HepG2 (cell line): ENCODE measurements around the gene S1PR2. TPM values are rescaled to one million over a fixed set of nuclear protein-coding genes. Genes with fewer than 3 reads are reported as not detected.

Source experiments
- ATM ChIP-seq: fragments of 450-650 bp; IDR thresholded peaks from 2 replicates; pipeline ENCODE4 v1.7.1; 2017; ENCODE audit warnings: mild to moderate bottlenecking, borderline replicate concordance
- FOXP1 ChIP-seq, 2 experiments: fragments of 450-650 bp in 1 of 2; IDR thresholded peaks; 2 replicates each; pipeline ENCODE4 v1.6.1; 2017 to 2018; ENCODE audit warnings: antibody characterized with exemption in 1 of 2
- GATAD2A ChIP-seq: IDR thresholded peaks from 2 replicates; pipeline ENCODE4 v1.6.1; 2016
- HES4 ChIP-seq: sonication (generic); formaldehyde crosslinking; IDR thresholded peaks from 2 replicates; pipeline ENCODE4 v1.9.0; 2021; ENCODE audit warnings: mild to moderate bottlenecking, missing genetic modification reagents, borderline replicate concordance
- HMG20B ChIP-seq: conservative IDR thresholded peaks from 2 replicates; pipeline ENCODE4 v1.6.1; 2016; ENCODE audit warnings: missing genetic modification reagents, missing compliant biosample characterization
- MAZ ChIP-seq, 2 experiments: sonication (generic) in 1 of 2; formaldehyde crosslinking in 1 of 2; IDR thresholded peaks; 2 replicates each; pipeline versions ENCODE4 v1.5.0 to v1.6.1; 2012 to 2020; ENCODE audit warnings: low read depth in 2 of 2, mild to moderate bottlenecking in 2 of 2, borderline replicate concordance in 1 of 2, improper control_type of control experiment in 1 of 2, low read length in 1 of 2, missing genetic modification reagents in 1 of 2, moderate library complexity in 1 of 2
- POLR2AphosphoS2 ChIP-seq: IDR thresholded peaks from 2 replicates; pipeline ENCODE4 v1.6.1; 2011; ENCODE audit warnings: low read depth, low read length, improper control_type of control experiment
- SRY ChIP-seq: sonication (generic); formaldehyde crosslinking; IDR thresholded peaks from 2 replicates; pipeline ENCODE4 v1.8.0; 2022; ENCODE audit warnings: mild to moderate bottlenecking, missing genetic modification reagents
- TMF1 ChIP-seq: sonication (generic); formaldehyde crosslinking; IDR thresholded peaks from 2 replicates; pipeline ENCODE4 v1.8.1; 2022; ENCODE audit warnings: low read depth, missing genetic modification reagents
- ZBTB33 ChIP-seq: sonication (generic); formaldehyde crosslinking; IDR thresholded peaks from 2 replicates; pipeline ENCODE4 v1.4.0; 2020; ENCODE audit warnings: missing genetic modification reagents
- ZNF12 ChIP-seq: sonication (generic); formaldehyde crosslinking; IDR thresholded peaks from 2 replicates; pipeline ENCODE4 v1.5.0; 2020; ENCODE audit warnings: missing genetic modification reagents
- ZNF205 ChIP-seq: IDR thresholded peaks from 2 replicates; pipeline ENCODE4 v1.6.1; 2018; ENCODE audit warnings: missing biosample characterization, missing genetic modification reagents
- ZNF331 ChIP-seq: sonication (generic); formaldehyde crosslinking; IDR thresholded peaks from 2 replicates; pipeline ENCODE4 v1.4.0; 2020; ENCODE audit warnings: missing genetic modification reagents
- ZNF362 ChIP-seq: sonication (generic); formaldehyde crosslinking; IDR thresholded peaks from 2 replicates; pipeline ENCODE4 v1.4.0; 2020; ENCODE audit warnings: missing genetic modification reagents, mild to moderate bottlenecking, borderline replicate concordance
- ZNF552 ChIP-seq: sonication (generic); formaldehyde crosslinking; IDR thresholded peaks from 2 replicates; pipeline ENCODE4 v1.9.0; 2022; ENCODE audit warnings: missing genetic modification reagents, mild to moderate bottlenecking, borderline replicate concordance
- ZNF567 ChIP-seq: sonication (generic); formaldehyde crosslinking; IDR thresholded peaks from 2 replicates; pipeline ENCODE4 v1.8.1; 2023; ENCODE audit warnings: mild to moderate bottlenecking, missing genetic modification reagents, borderline replicate concordance
- ZNF841 ChIP-seq: sonication (generic); formaldehyde crosslinking; IDR thresholded peaks from 2 replicates; pipeline ENCODE4 v1.8.1; 2023; ENCODE audit warnings: missing genetic modification reagents, borderline replicate concordance
- polyA plus RNA-seq, 8 experiments: library from polyadenylated mRNA; depleted of rRNA in 3 of 8; stranded (reverse) in 7 of 8; unstranded in 1 of 8; fragments of >200 nt; fragmentation: Illumina TruSeq in 4 of 8; extraction: Trizol in 4 of 8; gene quantifications; 2 replicates each; pipeline versions ENCODE4 v1.2.1 to v1.2.3, GENCODE V29; 2011 to 2016; ENCODE audit warnings: low read depth in 4 of 8, missing spikeins in 1 of 8, mixed read lengths in 1 of 8; ENCODE audit not compliant: insufficient read depth in 1 of 8
- total RNA-seq, 5 experiments: library from RNA; depleted of rRNA; stranded (reverse); fragments of >200 nt; fragmentation: Illumina TruSeq; extraction: Trizol; gene quantifications; 2 replicates each; pipeline ENCODE4 v1.2.3, GENCODE V29; 2016; ENCODE audit warnings: low read depth in 1 of 5
- TF ChIP-seq, protein P1 (sequence below): sonication (generic); formaldehyde crosslinking; IDR thresholded peaks from 2 replicates; pipeline ENCODE4 v1.8.1; 2022; ENCODE audit warnings: low read depth, mild to moderate bottlenecking, missing genetic modification reagents
- TF ChIP-seq, protein P2 (sequence below): IDR thresholded peaks from 2 replicates; pipeline ENCODE4 v1.4.0; 2020; ENCODE audit warnings: mild to moderate bottlenecking, missing genetic modification reagents

S1PR2 gene
- total and polyA plus RNA-seq, 2 of the 13 experiments (the other 11 are each of a cell fraction or from before 2014, with no cell fraction given), result 0.91 to 1.3 TPM

DNA sequence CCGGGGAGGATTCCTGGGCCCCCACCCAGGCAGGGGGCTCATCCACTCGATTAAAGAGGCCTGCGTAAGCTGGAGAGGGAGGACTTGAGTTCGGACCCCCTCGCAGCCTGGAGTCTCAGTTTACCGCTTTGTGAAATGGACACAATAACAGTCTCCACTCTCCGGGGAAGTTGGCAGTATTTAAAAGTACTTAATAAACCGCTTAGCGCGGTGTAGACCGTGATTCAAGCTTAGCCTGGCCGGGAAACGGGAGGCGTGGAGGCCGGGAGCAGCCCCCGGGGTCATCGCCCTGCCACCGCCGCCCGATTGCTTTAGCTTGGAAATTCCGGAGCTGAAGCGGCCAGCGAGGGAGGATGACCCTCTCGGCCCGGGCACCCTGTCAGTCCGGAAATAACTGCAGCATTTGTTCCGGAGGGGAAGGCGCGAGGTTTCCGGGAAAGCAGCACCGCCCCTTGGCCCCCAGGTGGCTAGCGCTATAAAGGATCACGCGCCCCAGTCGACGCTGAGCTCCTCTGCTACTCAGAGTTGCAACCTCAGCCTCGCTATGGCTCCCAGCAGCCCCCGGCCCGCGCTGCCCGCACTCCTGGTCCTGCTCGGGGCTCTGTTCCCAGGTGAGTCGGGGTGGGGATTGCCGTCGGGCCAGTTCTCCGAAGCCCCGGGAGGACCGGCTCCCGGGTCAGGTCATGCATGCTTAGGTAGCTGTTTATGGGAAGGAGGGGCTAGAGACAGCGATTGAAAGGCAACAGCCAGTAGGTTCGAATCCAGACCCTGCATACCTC is 39.7 kb upstream of the S1PR2 start, which contains the start of gene ICAM1 (continued):
- TF ChIP-seq, protein P1, sequence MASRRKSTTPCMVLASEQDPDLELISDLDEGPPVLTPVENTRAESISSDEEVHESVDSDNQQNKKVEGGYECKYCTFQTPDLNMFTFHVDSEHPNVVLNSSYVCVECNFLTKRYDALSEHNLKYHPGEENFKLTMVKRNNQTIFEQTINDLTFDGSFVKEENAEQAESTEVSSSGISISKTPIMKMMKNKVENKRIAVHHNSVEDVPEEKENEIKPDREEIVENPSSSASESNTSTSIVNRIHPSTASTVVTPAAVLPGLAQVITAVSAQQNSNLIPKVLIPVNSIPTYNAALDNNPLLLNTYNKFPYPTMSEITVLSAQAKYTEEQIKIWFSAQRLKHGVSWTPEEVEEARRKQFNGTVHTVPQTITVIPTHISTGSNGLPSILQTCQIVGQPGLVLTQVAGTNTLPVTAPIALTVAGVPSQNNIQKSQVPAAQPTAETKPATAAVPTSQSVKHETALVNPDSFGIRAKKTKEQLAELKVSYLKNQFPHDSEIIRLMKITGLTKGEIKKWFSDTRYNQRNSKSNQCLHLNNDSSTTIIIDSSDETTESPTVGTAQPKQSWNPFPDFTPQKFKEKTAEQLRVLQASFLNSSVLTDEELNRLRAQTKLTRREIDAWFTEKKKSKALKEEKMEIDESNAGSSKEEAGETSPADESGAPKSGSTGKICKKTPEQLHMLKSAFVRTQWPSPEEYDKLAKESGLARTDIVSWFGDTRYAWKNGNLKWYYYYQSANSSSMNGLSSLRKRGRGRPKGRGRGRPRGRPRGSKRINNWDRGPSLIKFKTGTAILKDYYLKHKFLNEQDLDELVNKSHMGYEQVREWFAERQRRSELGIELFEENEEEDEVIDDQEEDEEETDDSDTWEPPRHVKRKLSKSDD (CRISPR knock-in tag), result no peak
- TF ChIP-seq SRY (0 out of 2 replicates have a peak, but pooled peaks have one; percentile 68), MAZ (IDR thresholded peaks at IDR 0.05; ENCODE audit: borderline replicate concordance, low read depth, low read length) (peak; percentile 69; the same call in 1 of the 2 replicates), MAZ (CRISPR knock-in tag; IDR thresholded peaks at IDR 0.05; ENCODE audit: low read depth) (peak; percentile 96), ZNF841 (CRISPR knock-in tag) (no peak), ZNF12 (peak; percentile 34; the same call in 1 of the 2 replicates), TMF1 (CRISPR knock-in tag) (peak; percentile 66; the same call in 1 of the 2 replicates), ZBTB33 (CRISPR knock-in tag) (peak; percentile 66; the same call in 1 of the 2 replicates), ZNF552 (CRISPR knock-in tag) (peak; percentile 73; the same call in 1 of the 2 replicates), ZNF205 (CRISPR knock-in tag) (peak; percentile 64), ZNF567 (CRISPR knock-in tag) (peak; percentile 38; the same call in 1 of the 2 replicates), ZNF362 (CRISPR knock-in tag) (0 out of 2 replicates have a peak, but pooled peaks have one; percentile 16), ATM (no peak), POLR2AphosphoS2 (no peak), GATAD2A (CRISPR knock-in tag) (peak; percentile 65), HES4 (CRISPR knock-in tag) (no peak), FOXP1 (IDR thresholded peaks at IDR 0.05) (no peak), FOXP1 (CRISPR knock-in tag; IDR thresholded peaks at IDR 0.05) (peak; percentile 34), HMG20B (CRISPR knock-in tag) (peak; percentile 75), ZNF331 (CRISPR knock-in tag) (peak; percentile 72)
- TF ChIP-seq, protein P2, sequence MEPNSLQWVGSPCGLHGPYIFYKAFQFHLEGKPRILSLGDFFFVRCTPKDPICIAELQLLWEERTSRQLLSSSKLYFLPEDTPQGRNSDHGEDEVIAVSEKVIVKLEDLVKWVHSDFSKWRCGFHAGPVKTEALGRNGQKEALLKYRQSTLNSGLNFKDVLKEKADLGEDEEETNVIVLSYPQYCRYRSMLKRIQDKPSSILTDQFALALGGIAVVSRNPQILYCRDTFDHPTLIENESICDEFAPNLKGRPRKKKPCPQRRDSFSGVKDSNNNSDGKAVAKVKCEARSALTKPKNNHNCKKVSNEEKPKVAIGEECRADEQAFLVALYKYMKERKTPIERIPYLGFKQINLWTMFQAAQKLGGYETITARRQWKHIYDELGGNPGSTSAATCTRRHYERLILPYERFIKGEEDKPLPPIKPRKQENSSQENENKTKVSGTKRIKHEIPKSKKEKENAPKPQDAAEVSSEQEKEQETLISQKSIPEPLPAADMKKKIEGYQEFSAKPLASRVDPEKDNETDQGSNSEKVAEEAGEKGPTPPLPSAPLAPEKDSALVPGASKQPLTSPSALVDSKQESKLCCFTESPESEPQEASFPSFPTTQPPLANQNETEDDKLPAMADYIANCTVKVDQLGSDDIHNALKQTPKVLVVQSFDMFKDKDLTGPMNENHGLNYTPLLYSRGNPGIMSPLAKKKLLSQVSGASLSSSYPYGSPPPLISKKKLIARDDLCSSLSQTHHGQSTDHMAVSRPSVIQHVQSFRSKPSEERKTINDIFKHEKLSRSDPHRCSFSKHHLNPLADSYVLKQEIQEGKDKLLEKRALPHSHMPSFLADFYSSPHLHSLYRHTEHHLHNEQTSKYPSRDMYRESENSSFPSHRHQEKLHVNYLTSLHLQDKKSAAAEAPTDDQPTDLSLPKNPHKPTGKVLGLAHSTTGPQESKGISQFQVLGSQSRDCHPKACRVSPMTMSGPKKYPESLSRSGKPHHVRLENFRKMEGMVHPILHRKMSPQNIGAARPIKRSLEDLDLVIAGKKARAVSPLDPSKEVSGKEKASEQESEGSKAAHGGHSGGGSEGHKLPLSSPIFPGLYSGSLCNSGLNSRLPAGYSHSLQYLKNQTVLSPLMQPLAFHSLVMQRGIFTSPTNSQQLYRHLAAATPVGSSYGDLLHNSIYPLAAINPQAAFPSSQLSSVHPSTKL (CRISPR knock-in tag), result peak; percentile 88
